Endodermal cell (in vitro differentiated cells): Measurements from ENCODE around the gene SYT2. TPM values are rescaled to one million over a fixed set of nuclear protein-coding genes. Genes with fewer than 3 reads are reported as not detected.

Source experiments
- DNase-seq: peaks from one replicate; pipeline ENCODE4 v3.0.0-alpha.2; 2017
- H3K27ac ChIP-seq: 2 replicates; pipeline ENCODE4 v1.5.1; 2013; ENCODE audit warnings: mild to moderate bottlenecking, low read depth, low read length, moderate library complexity
- H3K27me3 ChIP-seq: 2 replicates; pipeline ENCODE4 v1.6.1; 2013; ENCODE audit warnings: mild to moderate bottlenecking, low read length, moderate library complexity; ENCODE audit not compliant: insufficient read depth, control insufficient read depth, poor library complexity, severe bottlenecking
- H3K36me3 ChIP-seq: 2 replicates; pipeline ENCODE4 v1.7.0; 2013; ENCODE audit warnings: mild to moderate bottlenecking, low read length, moderate library complexity; ENCODE audit not compliant: control insufficient read depth, insufficient read depth
- H3K4me1 ChIP-seq: one replicate; pipeline ENCODE4 v1.7.0; 2013; ENCODE audit warnings: low read length; ENCODE audit not compliant: control insufficient read depth, insufficient read depth
- H3K4me3 ChIP-seq: 2 replicates; pipeline ENCODE4 v1.5.1; 2013; ENCODE audit warnings: mild to moderate bottlenecking, low read length, moderate library complexity
- H3K9ac ChIP-seq: 2 replicates; pipeline ENCODE4 v1.6.1; 2013; ENCODE audit warnings: mild to moderate bottlenecking, low read length, moderate library complexity; ENCODE audit not compliant: poor library complexity, severe bottlenecking; ENCODE audit errors: extremely low read depth
- H3K9me3 ChIP-seq: 2 replicates; pipeline ENCODE4 v1.6.1; 2013; ENCODE audit warnings: mild to moderate bottlenecking, low read length, moderate library complexity; ENCODE audit not compliant: control insufficient read depth
- H3K27ac Mint-ChIP-seq: 2 replicates; pipeline ENCODE4 v1.8.0; 2020; ENCODE audit warnings: mixed read lengths
- H3K27me3 Mint-ChIP-seq: 2 replicates; pipeline ENCODE4 v1.8.0; 2021; ENCODE audit warnings: mild to moderate bottlenecking, mixed read lengths; ENCODE audit not compliant: insufficient read depth
- H3K36me3 Mint-ChIP-seq: 2 replicates; pipeline ENCODE4 v1.8.0; 2020; ENCODE audit warnings: low read depth, mixed read lengths
- H3K4me1 Mint-ChIP-seq: 2 replicates; pipeline ENCODE4 v1.8.0; 2020; ENCODE audit warnings: mixed read lengths
- H3K4me3 Mint-ChIP-seq: 2 replicates; pipeline ENCODE4 v1.8.0; 2020; ENCODE audit warnings: mild to moderate bottlenecking, moderate library complexity, mixed read lengths
- H3K9me3 Mint-ChIP-seq: 2 replicates; pipeline ENCODE4 v1.8.0; 2020; ENCODE audit warnings: mild to moderate bottlenecking, mixed read lengths
- CTCF ChIP-seq: fragments of 200-600 bp; sonication (generic); conservative IDR thresholded peaks from 2 replicates; pipeline ENCODE4 v1.5.0; 2021; ENCODE audit warnings: antibody characterized with exemption, mild to moderate bottlenecking
- WGBS, 2 experiments: methylation state at CpG; one replicate each; pipeline versions ENCODE4 v1.1.5 to v1.1.7; 2013; ENCODE audit warnings: missing lambda C conversion rate in 2 of 2, mixed read lengths in 1 of 2; ENCODE audit not compliant: insufficient coverage in 1 of 2, insufficient read length in 1 of 2; 5-methylcytosine and 5-hydroxymethylcytosine counted together
- total RNA-seq, 2 donors: library from RNA; stranded (reverse); fragmentation: NEBNext Ultra II Directional in 1 of 2; extraction: Animal tissue kit (Norgen Biotek cat#: 25700) in 1 of 2; gene quantifications; 2 replicates in 1 of 2; 3 replicates in 1 of 2; pipeline ENCODE4 v1.2.1, GENCODE V29; 2021

SYT2 gene
- total RNA-seq, 2 donors from 2014 or later, result 2.9 to 4.4 TPM

- H3K4me1 Mint-ChIP-seq, result peaks cover 4% of the 10 kb centered on the region
Observed at GRCh38 chr1:202706851-202707250, 3.4 kb downstream of the SYT2 start.

GRCh38 chr1:202704601-202705000 lies 5.7 kb downstream of the SYT2 start:
- Histone ChIP-seq H3K27ac (no peak overlapping the region), H3K9me3 (no peaks in the 10 kb centered on the region), H3K4me3 (no peak overlapping the region), H3K4me1 (no peaks in the 10 kb centered on the region), H3K9ac (no peak overlapping the region), H3K36me3 (no peaks in the 10 kb centered on the region), H3K27me3 (peaks cover 47% of the 10 kb centered on the region)
- H3K9me3 Mint-ChIP-seq, result no peaks in the 10 kb centered on the region
- TF ChIP-seq CTCF, result no peak
- H3K4me1 Mint-ChIP-seq, result peaks cover 4% of the 10 kb centered on the region
- H3K27ac Mint-ChIP-seq, result no peak overlapping the region
- H3K36me3 Mint-ChIP-seq, result no peaks in the 10 kb centered on the region
- peaks cover 41% of the 10 kb centered on the region for H3K27me3 Mint-ChIP-seq
- DNase-seq, result no peak
- no peak overlapping the region for H3K4me3 Mint-ChIP-seq
- 84 to 91% methylated on average over 3 to 4 of the region's 4 CpGs for WGBS, 2 experiments

More at GRCh38 chr1:202706851-202707250, 3.4 kb downstream of the SYT2 start:
- no peak for TF ChIP-seq CTCF
- H3K36me3 Mint-ChIP-seq, result no peaks in the 10 kb centered on the region
- no peak overlapping the region for H3K27ac ChIP-seq
- no peak overlapping the region for H3K9ac ChIP-seq
- H3K9me3 Mint-ChIP-seq, result no peaks in the 10 kb centered on the region
- no peak overlapping the region for H3K4me3 ChIP-seq
- no peaks in the 10 kb centered on the region for H3K36me3 ChIP-seq
- no peaks in the 10 kb centered on the region for H3K4me1 ChIP-seq
- DNase-seq, result no peak
- peaks cover 65% of the 10 kb centered on the region for H3K27me3 ChIP-seq
- 88 to 96% methylated on average over 3 to 5 of the region's 5 CpGs for WGBS, 2 experiments
- H3K4me3 Mint-ChIP-seq, result no peak overlapping the region
- H3K27ac Mint-ChIP-seq, result no peak overlapping the region
- no peaks in the 10 kb centered on the region for H3K9me3 ChIP-seq
- peaks cover 62% of the 10 kb centered on the region for H3K27me3 Mint-ChIP-seq

GRCh38 chr1:202703191-202703590 lies 7.1 kb downstream of the SYT2 start:
- no peak overlapping the region for H3K27ac Mint-ChIP-seq
- 100% methylated on average over 1 of the region's 6 CpGs for WGBS, 2 experiments

More at GRCh38 chr1:202703191-202703590, 7.1 kb downstream of the SYT2 start:
- no peaks in the 10 kb centered on the region for H3K4me1 ChIP-seq
- DNase-seq, result no peak
- TF ChIP-seq CTCF, result no peak
- no peaks in the 10 kb centered on the region for H3K36me3 Mint-ChIP-seq
- no peaks in the 10 kb centered on the region for H3K4me1 Mint-ChIP-seq
- H3K9me3 ChIP-seq, result no peaks in the 10 kb centered on the region
- H3K4me3 Mint-ChIP-seq, result no peak overlapping the region
- H3K27me3 ChIP-seq, result peaks cover 33% of the 10 kb centered on the region
- H3K27me3 Mint-ChIP-seq, result peaks cover 27% of the 10 kb centered on the region
- H3K9ac ChIP-seq, result no peak overlapping the region
- H3K9me3 Mint-ChIP-seq, result no peaks in the 10 kb centered on the region
- no peaks in the 10 kb centered on the region for H3K36me3 ChIP-seq
- H3K4me3 ChIP-seq, result no peak overlapping the region
- H3K27ac ChIP-seq, result no peak overlapping the region
